Endothelial cell of umbilical vein (primary cell): ENCODE data around the gene ATP2C2. TPM values are rescaled to one million over a fixed set of nuclear protein-coding genes. Genes with fewer than 3 reads are reported as not detected.

Experiments
- BruUV-seq: library from RNA; stranded (reverse); fragments of 400-500 nt; replicated peaks from 2 replicates; lab custom pipeline; 2021; lab: Mats Ljungman, UMichigan
- CTCF ChIA-PET: fragments of 300-600, 350-600 bp; sonication (Branson Sonifier 250); formaldehyde crosslinking; loops from one replicate; lab custom pipeline; 2021; ENCODE audit warnings: antibody characterized with exemption, inconsistent platforms; lab: Charles Lee
- POLR2A ChIA-PET: fragments of 300-600, 350-600 bp; sonication (Branson Sonifier 250); formaldehyde crosslinking; loops from one replicate; lab custom pipeline; 2021; ENCODE audit warnings: antibody characterized with exemption, inconsistent platforms; lab: Charles Lee
- DNase-seq: peaks from one replicate; pipeline ENCODE4 v3.0.0-alpha.2; 2011; ENCODE audit warnings: low read depth, low spot score
- FAIRE-seq: peaks from 2 replicates; lab custom pipeline; 2011; peaks lifted over from hg19 to GRCh38; lab: Jason Lieb, UNC
- H2AFZ ChIP-seq: 2 replicates; pipeline ENCODE4 v1.6.0; 2012; ENCODE audit warnings: low read depth, low read length, control low read depth, inconsistent platforms
- H3K27ac ChIP-seq: 2 replicates; pipeline ENCODE4 v1.5.1; 2011; ENCODE audit warnings: low read depth, mild to moderate bottlenecking, control low read depth, low read length, moderate library complexity; ENCODE audit not compliant: insufficient read depth
- H3K27me3 ChIP-seq, 2 experiments: 2 replicates each; pipeline versions ENCODE4 v1.6.0 to v1.6.1; 2011; ENCODE audit warnings: low read length in 2 of 2, mixed read lengths in 1 of 2; ENCODE audit not compliant: control insufficient read depth in 2 of 2, insufficient read depth in 2 of 2
- H3K36me3 ChIP-seq, 2 experiments: 2 replicates in 1 of 2; 3 replicates in 1 of 2; pipeline ENCODE4 v1.5.1; 2011; ENCODE audit warnings: low read length in 2 of 2, mild to moderate bottlenecking in 1 of 2, moderate library complexity in 1 of 2; ENCODE audit not compliant: control insufficient read depth in 2 of 2, insufficient read depth in 2 of 2; ENCODE audit errors: extremely low read depth in 1 of 2
- H3K4me1 ChIP-seq: 3 replicates; pipeline ENCODE4 v1.5.1; 2011; ENCODE audit warnings: mild to moderate bottlenecking, low read length; ENCODE audit not compliant: control insufficient read depth, insufficient read depth; ENCODE audit errors: extremely low read depth
- H3K4me2 ChIP-seq: 2 replicates; pipeline ENCODE4 v1.6.1; 2011; ENCODE audit warnings: low read length, control low read depth, mixed read lengths; ENCODE audit not compliant: insufficient read depth
- H3K4me3 ChIP-seq, 3 experiments: fragments of 200-600 bp in 1 of 3; sonication (generic), shearing (Covaris generic) in 1 of 3; replicated peaks in 1 of 3; 2 replicates each; pipeline ENCODE4 v1.5.1; 2011 to 2016; ENCODE audit warnings: control low read depth in 3 of 3, low read length in 3 of 3, mild to moderate bottlenecking in 2 of 3, inconsistent platforms in 1 of 3, low read depth in 1 of 3, moderate library complexity in 1 of 3; ENCODE audit not compliant: insufficient read depth in 1 of 3
- H3K79me2 ChIP-seq: 2 replicates; pipeline ENCODE4 v1.6.0; 2012; ENCODE audit warnings: low read length, inconsistent platforms; ENCODE audit not compliant: control insufficient read depth, insufficient read depth
- H3K9ac ChIP-seq: replicated peaks from 2 replicates; pipeline ENCODE3; 2011; ENCODE audit warnings: low read length, control low read depth; ENCODE audit not compliant: insufficient read depth; ENCODE audit errors: extremely low read depth
- H3K9me1 ChIP-seq: replicated peaks from 3 replicates; pipeline ENCODE4 v1.6.0; 2011; ENCODE audit warnings: mild to moderate bottlenecking, low read length; ENCODE audit not compliant: control insufficient read depth, insufficient read depth; ENCODE audit errors: extremely low read depth
- H3K9me3 ChIP-seq: replicated peaks from 2 replicates; pipeline ENCODE4 v1.5.1; 2012; ENCODE audit warnings: low read length, inconsistent platforms; ENCODE audit not compliant: control insufficient read depth, insufficient read depth
- H4K20me1 ChIP-seq: replicated peaks from 2 replicates; pipeline ENCODE3; 2011; ENCODE audit warnings: mild to moderate bottlenecking, low read length; ENCODE audit not compliant: control insufficient read depth, insufficient read depth; ENCODE audit errors: extremely low read depth
- EZH2 ChIP-seq: IDR thresholded peaks from 2 replicates; pipeline ENCODE4 v1.6.1; 2012; ENCODE audit warnings: borderline replicate concordance, low read depth, mild to moderate bottlenecking, moderate library complexity, low read length, inconsistent platforms; ENCODE audit not compliant: severe bottlenecking
- FOS ChIP-seq: IDR thresholded peaks from 2 replicates; pipeline ENCODE4 v1.6.1; 2011; ENCODE audit warnings: mild to moderate bottlenecking, low read length, moderate library complexity, borderline replicate concordance; ENCODE audit not compliant: insufficient read depth
- GATA2 ChIP-seq: IDR thresholded peaks from 2 replicates; pipeline ENCODE4 v1.7.0; 2011; ENCODE audit warnings: low read depth, mild to moderate bottlenecking, moderate library complexity, mixed read lengths, low read length; ENCODE audit not compliant: insufficient read length, insufficient read depth
- JUN ChIP-seq: IDR thresholded peaks from 2 replicates; pipeline ENCODE4 v1.6.1; 2011; ENCODE audit warnings: borderline replicate concordance, low read depth; ENCODE audit not compliant: insufficient read length, insufficient read depth
- MYC ChIP-seq: IDR thresholded peaks from one replicate; pipeline ENCODE4 v1.6.1; 2011; ENCODE audit warnings: mild to moderate bottlenecking, low read depth, low read length
- POLR2A ChIP-seq: IDR thresholded peaks from 2 replicates; pipeline ENCODE4 v1.6.1; 2012; ENCODE audit warnings: low read depth, mild to moderate bottlenecking, control low read depth, low read length
- POLR2AphosphoS5 ChIP-seq: IDR thresholded peaks from 2 replicates; pipeline ENCODE4 v1.6.1; 2012; ENCODE audit warnings: low read depth, mild to moderate bottlenecking, control low read depth, low read length, moderate library complexity; ENCODE audit not compliant: insufficient read depth
- dilution Hi-C: fragments of 300-500 bp; cut with MboI; formaldehyde crosslinking; loops from one replicate; pipeline ENCODE4 v1.15.0; 2019; ENCODE audit warnings: low sequenced_read_pairs; ENCODE audit not compliant: extremely low pct_ligation_motif_present
- intact Hi-C: fragments of 100-400 bp; cut with micrococcal nuclease; formaldehyde crosslinking; loops from one replicate; pipeline ENCODE4 v1.10.0; 2022
- polyA plus RNA-seq, 4 experiments: library from polyadenylated mRNA; depleted of rRNA in 3 of 4; stranded (reverse) in 3 of 4; unstranded in 1 of 4; fragments of >200 nt; gene quantifications; 2 replicates each; pipeline versions ENCODE4 v1.2.1 to v1.2.3, GENCODE V29; 2011 to 2012; ENCODE audit warnings: missing spikeins in 1 of 4
- total RNA-seq: library from RNA; stranded (reverse); gene quantifications from 2 replicates; pipeline ENCODE4 v1.2.3, GENCODE V29; 2021
- TF ChIP-seq, protein P1 (sequence below), 2 donors: IDR thresholded peaks; 1 replicate in 1 of 2; 2 replicates in 1 of 2; pipeline ENCODE4 v1.5.1; 2011; ENCODE audit warnings: low read length in 2 of 2, mild to moderate bottlenecking in 2 of 2, moderate library complexity in 2 of 2, control low read depth in 1 of 2, inconsistent platforms in 1 of 2, low read depth in 1 of 2; ENCODE audit not compliant: insufficient read depth in 1 of 2; ENCODE audit errors: extremely low read depth in 1 of 2
- TF ChIP-seq, protein P2 (sequence below): IDR thresholded peaks from 2 replicates; pipeline ENCODE4 v1.6.1; 2011; ENCODE audit not compliant: insufficient read depth, insufficient read length

The ATP2C2 gene
- total and polyA plus RNA-seq, 2 donors (not counting 3 experiments of a cell fraction or from before 2014, with no cell fraction given): not detected

DNA sequence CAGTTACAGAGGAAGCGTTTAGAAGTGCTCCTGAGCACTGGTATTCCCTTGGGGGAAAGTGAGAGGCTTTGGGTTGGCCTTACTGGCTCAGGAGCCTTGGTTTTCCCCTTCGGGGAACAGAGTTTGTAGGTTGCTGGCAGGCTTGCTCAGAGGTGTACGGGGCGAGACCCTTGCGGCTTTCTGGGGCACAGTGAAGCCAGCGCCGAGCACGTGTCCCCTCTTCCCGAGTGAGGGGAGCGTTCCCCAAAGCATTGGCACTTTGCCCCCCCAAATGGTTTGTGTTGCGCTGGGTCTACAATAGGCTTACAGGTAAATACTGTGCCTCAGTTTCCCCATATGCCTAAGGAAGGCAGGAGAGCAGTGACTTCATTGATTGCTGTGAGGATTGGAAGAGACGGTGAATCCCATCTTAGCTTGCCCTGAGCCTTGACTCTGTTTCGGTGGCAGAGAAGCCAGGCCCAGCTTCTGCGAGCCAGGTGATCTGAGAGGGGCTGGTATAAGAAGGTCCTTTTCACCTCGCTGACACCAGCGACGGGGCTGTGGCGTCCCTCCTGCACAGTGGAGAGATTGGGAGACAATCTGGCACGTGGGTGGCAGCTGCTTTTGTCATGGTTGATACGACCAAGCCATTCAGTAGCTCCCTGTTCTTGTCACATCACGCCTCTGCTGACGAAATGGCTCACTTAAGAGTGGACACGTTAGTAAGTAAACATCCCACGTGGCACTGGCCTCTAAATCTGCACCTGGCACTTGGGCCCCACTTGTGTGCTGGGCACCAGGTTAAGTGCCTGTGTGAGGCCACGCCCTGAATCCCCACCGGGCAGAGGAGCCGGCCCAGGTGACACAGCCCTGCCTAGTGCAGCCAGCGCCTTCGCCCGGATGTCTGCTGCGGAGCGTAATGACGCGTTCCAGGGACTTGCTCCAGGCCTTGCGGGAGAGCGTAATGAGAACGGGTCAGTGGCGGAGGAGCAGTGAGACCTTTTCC, 81.1 kb downstream of the ATP2C2 start:
- CTCF ChIA-PET: no interaction called here
- POLR2A ChIA-PET: no interaction called here
- H3K9me1 ChIP-seq: no peaks in the 10 kb centered on the region
- H3K9me3 ChIP-seq: no peaks in the 10 kb centered on the region
- H3K4me1 ChIP-seq: no peaks in the 10 kb centered on the region
- peaks cover 0 to 2% of the 10 kb centered on the region in 2 experiments for H3K27me3 ChIP-seq
- H3K9ac ChIP-seq: no peak overlapping the region
- H2AFZ ChIP-seq: no peak overlapping the region
- DNase-seq (no peak), FAIRE-seq (no peak)
- dilution Hi-C loops (no loop called here), intact Hi-C loops (no loop called here)
- TF ChIP-seq EZH2 (no peak), POLR2A (no peak), JUN (no peak), MYC (no peak), FOS (no peak), GATA2 (no peak), POLR2AphosphoS5 (no peak)
- TF ChIP-seq, protein P1, sequence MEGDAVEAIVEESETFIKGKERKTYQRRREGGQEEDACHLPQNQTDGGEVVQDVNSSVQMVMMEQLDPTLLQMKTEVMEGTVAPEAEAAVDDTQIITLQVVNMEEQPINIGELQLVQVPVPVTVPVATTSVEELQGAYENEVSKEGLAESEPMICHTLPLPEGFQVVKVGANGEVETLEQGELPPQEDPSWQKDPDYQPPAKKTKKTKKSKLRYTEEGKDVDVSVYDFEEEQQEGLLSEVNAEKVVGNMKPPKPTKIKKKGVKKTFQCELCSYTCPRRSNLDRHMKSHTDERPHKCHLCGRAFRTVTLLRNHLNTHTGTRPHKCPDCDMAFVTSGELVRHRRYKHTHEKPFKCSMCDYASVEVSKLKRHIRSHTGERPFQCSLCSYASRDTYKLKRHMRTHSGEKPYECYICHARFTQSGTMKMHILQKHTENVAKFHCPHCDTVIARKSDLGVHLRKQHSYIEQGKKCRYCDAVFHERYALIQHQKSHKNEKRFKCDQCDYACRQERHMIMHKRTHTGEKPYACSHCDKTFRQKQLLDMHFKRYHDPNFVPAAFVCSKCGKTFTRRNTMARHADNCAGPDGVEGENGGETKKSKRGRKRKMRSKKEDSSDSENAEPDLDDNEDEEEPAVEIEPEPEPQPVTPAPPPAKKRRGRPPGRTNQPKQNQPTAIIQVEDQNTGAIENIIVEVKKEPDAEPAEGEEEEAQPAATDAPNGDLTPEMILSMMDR (IDR thresholded peaks at IDR 0.05; ENCODE audit: extremely low read depth in 1 of 2, insufficient read depth in 1 of 2, low read depth in 1 of 2, low read length in 2 of 2): no peak
- TF ChIP-seq, protein P2, sequence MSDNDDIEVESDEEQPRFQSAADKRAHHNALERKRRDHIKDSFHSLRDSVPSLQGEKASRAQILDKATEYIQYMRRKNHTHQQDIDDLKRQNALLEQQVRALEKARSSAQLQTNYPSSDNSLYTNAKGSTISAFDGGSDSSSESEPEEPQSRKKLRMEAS: no peak
- no TSS peak for BruUV-seq
- no peaks in the 10 kb centered on the region for H4K20me1 ChIP-seq
- no peaks in the 10 kb centered on the region for H3K36me3 ChIP-seq
- no peak overlapping the region for H3K27ac ChIP-seq
- H3K4me2 ChIP-seq: no peak overlapping the region
- H3K4me3 ChIP-seq: no peak overlapping the region
- H3K79me2 ChIP-seq: no peaks in the 10 kb centered on the region
